Spleen (tissue), 11 donors: Measurements from ENCODE around the gene LRP2BP. TPM values are rescaled to one million over a fixed set of nuclear protein-coding genes. Genes with fewer than 3 reads are reported as not detected.
A peak's percentile ranks its signal among the peaks of the same experiment; 100 is the strongest.

Experiments used
- DNase-seq: peaks from one replicate; pipeline ENCODE4 v3.0.0-alpha.2; 2020
- H3K27ac ChIP-seq, 8 donors: fragments of 200-600 bp; sonication (generic) in 7 of 8; 1 replicate in 4 of 8; 2 replicates in 4 of 8; pipeline versions ENCODE4 v1.5.0 to v1.8.0; 2016 to 2021; ENCODE audit warnings: inconsistent platforms in 4 of 8, mild to moderate bottlenecking in 4 of 8, moderate library complexity in 1 of 8
- H3K27me3 ChIP-seq, 7 donors: fragments of 200-600 bp; sonication (generic) in 6 of 7; replicated peaks in 1 of 7; 1 replicate in 4 of 7; 2 replicates in 3 of 7; pipeline versions ENCODE4 v1.5.0 to v1.8.0; 2016 to 2021; ENCODE audit warnings: inconsistent platforms in 3 of 7, mild to moderate bottlenecking in 1 of 7
- H3K36me3 ChIP-seq, 6 donors: fragments of 200-600 bp; sonication (generic) in 5 of 6; 1 replicate in 4 of 6; 2 replicates in 2 of 6; pipeline versions ENCODE4 v1.5.0 to v1.8.0; 2016 to 2021; ENCODE audit warnings: inconsistent platforms in 2 of 6
- H3K4me1 ChIP-seq, 6 donors: fragments of 200-600 bp; sonication (generic) in 5 of 6; 1 replicate in 3 of 6; 2 replicates in 3 of 6; pipeline versions ENCODE4 v1.5.0 to v1.8.0; 2016 to 2021; ENCODE audit warnings: inconsistent platforms in 3 of 6
- H3K4me3 ChIP-seq, 8 donors: fragments of 200-600 bp; sonication (generic) in 7 of 8; 1 replicate in 4 of 8; 2 replicates in 4 of 8; pipeline versions ENCODE4 v1.5.0 to v1.8.0; 2016 to 2021; ENCODE audit warnings: inconsistent platforms in 4 of 8, mild to moderate bottlenecking in 4 of 8, moderate library complexity in 2 of 8
- H3K9me3 ChIP-seq, 8 donors: fragments of 200-600 bp; sonication (generic) in 7 of 8; 1 replicate in 4 of 8; 2 replicates in 4 of 8; pipeline versions ENCODE4 v1.5.0 to v1.8.0; 2016 to 2021; ENCODE audit warnings: inconsistent platforms in 4 of 8
- CTCF ChIP-seq, 11 experiments: fragments of 200-600 bp in 7 of 11; fragments of 450-650 bp in 4 of 11; sonication (generic) in 4 of 11; IDR thresholded peaks in 8 of 11; conservative IDR thresholded peaks in 3 of 11; 1 replicate in 7 of 11; 2 replicates in 4 of 11; pipeline versions ENCODE4 v1.4.0 to v1.8.0; 2016 to 2021; ENCODE audit warnings: antibody characterized with exemption in 11 of 11, inconsistent platforms in 4 of 11, mild to moderate bottlenecking in 1 of 11
- POLR2A ChIP-seq, 3 donors: fragments of 450-650 bp; IDR thresholded peaks; one replicate each; pipeline ENCODE4 v1.5.1; 2017; ENCODE audit warnings: antibody characterized with exemption in 3 of 3, mild to moderate bottlenecking in 1 of 3
- POLR2AphosphoS5 ChIP-seq, 3 donors: sonication (generic); formaldehyde crosslinking; IDR thresholded peaks; one replicate each; pipeline ENCODE4 v1.5.1; 2017; ENCODE audit warnings: antibody characterized with exemption in 3 of 3
- WGBS, 5 donors: extraction: QIAGEN DNeasy Blood & Tissue Kit in 3 of 5; methylation state at CpG; one replicate each; pipeline versions ENCODE4 v1.1.5 to v1.1.7; 2013 to 2018; 5-methylcytosine and 5-hydroxymethylcytosine counted together
- intact Hi-C: fragments of 100-400 bp; cut with DNase I; formaldehyde crosslinking; loops from one replicate; pipeline ENCODE4 v1.15.0; 2023; ENCODE audit warnings: low total_unique reads
- polyA plus RNA-seq, 3 donors: library from polyadenylated mRNA; stranded (reverse); fragments of 200-250 nt; gene quantifications; one replicate each; pipeline ENCODE4 v1.2.1, GENCODE V29; 2013
- total RNA-seq, 7 donors: library from RNA; depleted of rRNA in 3 of 7; stranded (reverse); fragments of >200 nt in 3 of 7; fragmentation: NEBNext Ultra II Directional in 4 of 7; extraction: Animal tissue kit (Norgen Biotek cat#: 25700) in 4 of 7; gene quantifications; one replicate each; pipeline versions ENCODE4 v1.1.0 to v1.2.1, GENCODE V29; 2016 to 2021
- donor health status: healthy with polysubstance abuse.
- donor health status: DM: no; HTN: no; CAD: no; lungs with moderate emphysema.
- donor health status: DM: no; HTN: no; CAD: no.
- donor health status: Bipolar disorder and iron deficiency.
- donor health status: healthy.
- donor health status: DM: no; HTN: no; CAD: no.
- donor health status: DM: yes; HTN: yes; CAD: no.

Gene LRP2BP
- total and polyA plus RNA-seq, 10 donors: 0.17 to 2.4 (median 0.96) TPM

- H3K36me3 ChIP-seq: peaks cover 0 to 87% (median 37%) of the 10 kb centered on the region in 6 donors
- no peaks in the 10 kb centered on the region for H3K9me3 ChIP-seq
- WGBS, 5 donors: 53 to 66% (median 56%) methylated on average over 5 of the region's 5 CpGs
- H3K4me3 ChIP-seq: no peak overlapping the region
- no peak for TF ChIP-seq POLR2A (IDR thresholded peaks at IDR 0.05)
- no peak for TF ChIP-seq POLR2AphosphoS5 (IDR thresholded peaks at IDR 0.05)
- no peak for TF ChIP-seq CTCF (IDR thresholded peaks at IDR 0.05 in 8 of 11, conservative IDR thresholded peaks at IDR 0.05 in 3 of 11)
- no peaks in the 10 kb centered on the region for H3K27me3 ChIP-seq
- H3K4me1 ChIP-seq: peaks cover 0 to 10% (median 0%) of the 10 kb centered on the region in 6 donors
- DNase-seq: no peak
- peak overlapping the region in 3 of 8 donors; percentile 12 to 36 (median 14) for H3K27ac ChIP-seq
- intact Hi-C loops: no loop called here
Observed at GRCh38 chr4:185411849-185412248, 16.1 kb upstream of the LRP2BP start.

GRCh38 chr4:185408432-185408831 lies 12.7 kb upstream of the LRP2BP start:
- H3K4me1 ChIP-seq: peaks cover 0 to 10% (median 0%) of the 10 kb centered on the region in 6 donors

GRCh38 chr4:185405296-185405999 lies 9.7 kb upstream of the LRP2BP start:
- H3K27ac ChIP-seq: peak overlapping the region in 5 of 8 donors; percentile 17 to 53 (median 40)
- H3K36me3 ChIP-seq: peaks cover 0 to 95% (median 51%) of the 10 kb centered on the region in 6 donors
- no peaks in the 10 kb centered on the region for H3K9me3 ChIP-seq
- no peaks in the 10 kb centered on the region for H3K4me1 ChIP-seq
- TF ChIP-seq CTCF (IDR thresholded peaks at IDR 0.05 in 8 of 11, conservative IDR thresholded peaks at IDR 0.05 in 3 of 11) (no peak), POLR2A (IDR thresholded peaks at IDR 0.05) (no peak), POLR2AphosphoS5 (IDR thresholded peaks at IDR 0.05) (no peak)
- no peak overlapping the region for H3K4me3 ChIP-seq
- no peak for DNase-seq
- intact Hi-C loops: no loop called here
- H3K27me3 ChIP-seq: no peaks in the 10 kb centered on the region
- WGBS, 5 donors: 70 to 80% (median 72%) methylated on average over 6 of the region's 6 CpGs

More at GRCh38 chr4:185408432-185408831, 12.7 kb upstream of the LRP2BP start:
- DNase-seq: no peak
- Histone ChIP-seq H3K4me3 (no peak overlapping the region), H3K36me3 (peaks cover 0 to 85% (median 45%) of the 10 kb centered on the region in 6 donors), H3K27me3 (no peaks in the 10 kb centered on the region), H3K27ac (no peak overlapping the region), H3K9me3 (no peaks in the 10 kb centered on the region)
- 95 to 100% (median 97%) methylated on average over 2 of the region's 2 CpGs for WGBS, 5 donors
- TF ChIP-seq CTCF (IDR thresholded peaks at IDR 0.05 in 8 of 11, conservative IDR thresholded peaks at IDR 0.05 in 3 of 11) (no peak), POLR2AphosphoS5 (IDR thresholded peaks at IDR 0.05) (no peak), POLR2A (IDR thresholded peaks at IDR 0.05) (no peak)
- intact Hi-C loops: no loop called here

GRCh38 chr4:185404031-185404430 lies 8.3 kb upstream of the LRP2BP start:
- no peak for TF ChIP-seq POLR2AphosphoS5 (IDR thresholded peaks at IDR 0.05)
- TF ChIP-seq CTCF (IDR thresholded peaks at IDR 0.05 in 8 of 11, conservative IDR thresholded peaks at IDR 0.05 in 3 of 11): no peak
- TF ChIP-seq POLR2A (IDR thresholded peaks at IDR 0.05): no peak
- DNase-seq: no peak
- Histone ChIP-seq H3K36me3 (peaks cover 0 to 97% (median 54%) of the 10 kb centered on the region in 6 donors), H3K4me3 (no peak overlapping the region), H3K27ac (no peak overlapping the region), H3K9me3 (no peaks in the 10 kb centered on the region), H3K4me1 (peaks cover 0 to 4% (median under 1%) of the 10 kb centered on the region in 6 donors), H3K27me3 (no peaks in the 10 kb centered on the region)
- 94 to 100% (median 96%) methylated on average over 4 of the region's 4 CpGs for WGBS, 5 donors
- intact Hi-C loops: no loop called here
